Neutrophil (primary cell): Measurements from ENCODE around the gene CA6.
"Not testable (repeated sequence)": the region's sequence is repeated elsewhere in the genome, so short reads cannot be mapped to it uniquely, and the experiment has no call there.

Source experiments
- H3K27ac ChIP-seq: fragments of 200-600 bp; sonication (generic); 2 replicates; pipeline ENCODE4 v1.5.1; 2016; ENCODE audit warnings: mild to moderate bottlenecking, moderate library complexity
- H3K27me3 ChIP-seq: fragments of 200-600 bp; sonication (generic); 2 replicates; pipeline ENCODE4 v1.6.0; 2016; ENCODE audit warnings: mild to moderate bottlenecking
- H3K36me3 ChIP-seq: fragments of 200-600 bp; sonication (generic); 2 replicates; pipeline ENCODE4 v1.5.1; 2017
- H3K4me1 ChIP-seq, 2 experiments: fragments of 200-600 bp in 1 of 2; sonication (generic) in 1 of 2; 1 replicate in 1 of 2; 2 replicates in 1 of 2; pipeline versions ENCODE4 v1.5.1 to v1.6.1; 2013 to 2016; ENCODE audit warnings: low read depth in 1 of 2, low read length in 1 of 2, mild to moderate bottlenecking in 1 of 2, moderate library complexity in 1 of 2; ENCODE audit not compliant: control insufficient read depth in 1 of 2, insufficient read depth in 1 of 2
- H3K4me3 ChIP-seq, 2 experiments: fragments of 200-600 bp in 1 of 2; sonication (generic) in 1 of 2; 1 replicate in 1 of 2; 2 replicates in 1 of 2; pipeline ENCODE4 v1.5.1; 2013 to 2016; ENCODE audit warnings: low read depth in 1 of 2, low read length in 1 of 2, mild to moderate bottlenecking in 1 of 2, moderate library complexity in 1 of 2
- H3K9me3 ChIP-seq: fragments of 200-600 bp; sonication (generic); 2 replicates; pipeline ENCODE4 v1.5.1; 2016
- TF ChIP-seq, protein P1 (sequence below): fragments of 200-600 bp; sonication (generic); IDR thresholded peaks from 2 replicates; pipeline ENCODE4 v1.5.1; 2016; ENCODE audit warnings: antibody characterized with exemption

Gene CA6

DNA sequence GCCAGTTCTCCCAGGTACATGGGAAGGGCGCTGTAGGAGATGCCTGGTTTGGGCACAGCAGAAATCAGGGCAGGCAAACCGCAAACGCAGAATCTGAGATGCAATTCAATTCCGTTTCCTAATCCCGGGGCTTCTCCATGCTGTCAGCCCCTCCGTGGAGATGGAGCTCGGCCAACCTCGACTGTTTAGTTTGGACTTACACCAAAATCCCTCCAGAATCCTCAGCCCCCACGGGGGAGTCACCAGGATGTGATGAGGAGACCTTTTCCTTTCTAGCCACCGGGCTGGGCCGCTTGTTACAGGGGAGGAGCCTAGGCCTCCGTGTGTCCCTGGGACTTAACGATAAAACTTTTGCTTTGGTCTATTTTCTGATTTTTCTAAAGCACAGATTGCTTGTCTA, 72.7 kb downstream of the CA6 start:
- no peaks in the 10 kb centered on the region for H3K9me3 ChIP-seq
- no peaks in the 10 kb centered on the region for H3K36me3 ChIP-seq
- H3K27me3 ChIP-seq = no peaks in the 10 kb centered on the region
- no peak overlapping the region for H3K4me3 ChIP-seq
- TF ChIP-seq, protein P1, sequence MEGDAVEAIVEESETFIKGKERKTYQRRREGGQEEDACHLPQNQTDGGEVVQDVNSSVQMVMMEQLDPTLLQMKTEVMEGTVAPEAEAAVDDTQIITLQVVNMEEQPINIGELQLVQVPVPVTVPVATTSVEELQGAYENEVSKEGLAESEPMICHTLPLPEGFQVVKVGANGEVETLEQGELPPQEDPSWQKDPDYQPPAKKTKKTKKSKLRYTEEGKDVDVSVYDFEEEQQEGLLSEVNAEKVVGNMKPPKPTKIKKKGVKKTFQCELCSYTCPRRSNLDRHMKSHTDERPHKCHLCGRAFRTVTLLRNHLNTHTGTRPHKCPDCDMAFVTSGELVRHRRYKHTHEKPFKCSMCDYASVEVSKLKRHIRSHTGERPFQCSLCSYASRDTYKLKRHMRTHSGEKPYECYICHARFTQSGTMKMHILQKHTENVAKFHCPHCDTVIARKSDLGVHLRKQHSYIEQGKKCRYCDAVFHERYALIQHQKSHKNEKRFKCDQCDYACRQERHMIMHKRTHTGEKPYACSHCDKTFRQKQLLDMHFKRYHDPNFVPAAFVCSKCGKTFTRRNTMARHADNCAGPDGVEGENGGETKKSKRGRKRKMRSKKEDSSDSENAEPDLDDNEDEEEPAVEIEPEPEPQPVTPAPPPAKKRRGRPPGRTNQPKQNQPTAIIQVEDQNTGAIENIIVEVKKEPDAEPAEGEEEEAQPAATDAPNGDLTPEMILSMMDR = no peak
- H3K27ac ChIP-seq = no peak overlapping the region
- H3K4me1 ChIP-seq = no peaks in the 10 kb centered on the region

DNA sequence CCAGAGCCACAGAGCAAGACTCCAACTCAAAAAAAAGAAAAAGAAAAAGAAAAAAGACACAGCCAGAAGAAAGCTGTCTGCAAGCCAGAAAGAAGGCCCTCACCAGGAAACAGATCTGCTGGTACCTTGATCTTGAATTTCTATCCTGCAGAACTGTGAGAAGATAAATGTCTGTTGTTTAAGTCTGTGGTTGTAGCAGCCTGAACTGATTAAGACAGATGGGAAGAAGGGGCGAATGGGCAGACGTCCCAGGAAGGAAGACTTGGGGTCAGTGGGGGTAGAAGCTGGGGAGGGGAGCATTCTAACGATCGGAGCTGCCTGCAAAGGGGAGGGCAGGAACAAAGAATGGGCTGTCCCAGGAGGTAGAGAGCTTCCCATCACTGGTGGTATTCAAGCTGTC, 74.2 kb downstream of the CA6 start:
- H3K36me3 ChIP-seq = no peaks in the 10 kb centered on the region
- H3K4me1 ChIP-seq = no peaks in the 10 kb centered on the region
- H3K4me3 ChIP-seq = no peak overlapping the region
- TF ChIP-seq, protein P1 = no peak
- H3K27me3 ChIP-seq = no peaks in the 10 kb centered on the region
- H3K9me3 ChIP-seq = no peaks in the 10 kb centered on the region
- H3K27ac ChIP-seq = no peak overlapping the region

DNA sequence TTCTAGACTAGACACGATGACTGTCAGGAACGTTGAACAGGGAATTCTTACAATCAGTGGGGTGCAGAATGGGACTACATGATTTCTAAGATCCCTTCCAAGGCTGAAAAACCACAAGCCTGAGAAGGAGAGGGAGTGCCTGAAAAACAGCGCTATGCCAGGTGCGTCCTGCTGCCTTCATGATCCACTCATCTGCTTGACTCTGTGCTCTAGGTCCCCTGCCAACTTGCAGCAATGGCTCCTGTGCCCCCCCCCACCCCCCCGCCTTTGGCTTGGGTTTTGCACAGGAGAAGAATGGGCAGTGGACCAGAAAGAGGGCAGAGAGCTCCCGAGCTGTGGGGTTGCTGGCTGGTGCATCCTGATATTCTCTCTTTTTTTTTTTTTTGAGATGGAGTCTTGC, 74.6 kb downstream of the CA6 start:
- Histone ChIP-seq H3K27ac (no peak overlapping the region), H3K27me3 (no peaks in the 10 kb centered on the region), H3K4me3 (no peak overlapping the region), H3K4me1 (no peaks in the 10 kb centered on the region), H3K36me3 (no peaks in the 10 kb centered on the region), H3K9me3 (no peaks in the 10 kb centered on the region)
- TF ChIP-seq, protein P1 = no peak

DNA sequence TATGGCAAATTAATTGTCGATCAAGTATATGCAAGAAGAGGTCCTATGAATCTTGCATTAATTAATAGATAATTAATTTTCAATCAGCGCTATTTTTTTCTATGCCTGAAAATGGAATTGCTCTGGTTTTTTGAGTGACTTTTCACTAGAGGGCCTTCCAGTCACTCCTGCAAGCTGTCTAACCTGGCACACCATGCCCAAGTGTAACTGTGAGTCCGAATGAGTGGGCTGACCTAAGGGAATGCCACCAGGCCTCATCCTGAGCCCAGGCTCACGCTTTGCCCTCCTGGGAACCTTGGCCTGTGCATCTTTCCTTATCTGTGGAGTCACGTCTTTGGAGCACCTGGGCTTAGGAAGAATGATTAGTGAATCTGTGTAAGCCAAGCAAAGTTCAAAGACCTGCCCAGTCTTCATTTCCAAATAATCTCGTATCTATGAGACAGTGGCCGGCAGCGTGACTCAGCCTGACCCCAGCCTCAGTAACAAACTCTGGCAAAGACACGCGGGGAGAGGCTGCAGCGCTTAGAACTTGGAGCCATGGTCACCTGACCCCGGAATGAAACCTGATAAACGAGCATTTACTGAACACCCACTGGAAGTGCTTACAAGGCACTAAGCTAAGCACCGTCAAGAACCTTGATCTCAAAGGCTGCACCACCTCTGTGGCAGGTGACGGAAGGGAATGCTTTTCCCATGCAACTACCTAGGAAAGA, 76.5 kb downstream of the CA6 start:
- not testable (repeated sequence) for H3K4me1 ChIP-seq, H3K27me3 ChIP-seq

DNA sequence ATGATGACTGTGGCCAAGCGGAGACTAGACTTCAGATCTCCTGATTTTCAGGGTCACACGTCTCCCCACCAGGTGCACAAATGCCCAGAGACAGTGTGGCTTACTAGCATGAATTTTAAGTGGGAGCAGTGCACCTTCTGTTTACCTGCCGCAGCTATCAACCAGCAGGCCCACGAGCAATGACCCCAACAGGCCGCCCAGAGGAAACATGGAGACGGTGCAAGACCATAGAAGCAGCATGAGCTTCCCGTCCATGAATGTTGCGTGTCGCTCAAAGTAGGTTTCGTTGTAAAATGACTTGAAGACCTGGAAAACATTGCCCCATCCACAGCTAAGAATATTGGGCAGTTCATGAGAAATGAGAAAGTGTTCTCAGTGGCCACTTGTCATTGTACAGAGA, 77.1 kb downstream of the CA6 start:
- Histone ChIP-seq H3K27ac (no peak overlapping the region), H3K4me3 (no peak overlapping the region), H3K27me3 (no peaks in the 10 kb centered on the region), H3K4me1 (no peaks in the 10 kb centered on the region), H3K9me3 (no peaks in the 10 kb centered on the region), H3K36me3 (no peaks in the 10 kb centered on the region)
- TF ChIP-seq, protein P1 = no peak

More for the DNA sequence above, 76.5 kb downstream of the CA6 start:
- H3K27ac ChIP-seq, H3K4me3 ChIP-seq, H3K9me3 ChIP-seq, H3K36me3 ChIP-seq: not testable (repeated sequence)
